ENCODE measurements around the gene CBFA2T3.

The CBFA2T3 gene

DNA sequence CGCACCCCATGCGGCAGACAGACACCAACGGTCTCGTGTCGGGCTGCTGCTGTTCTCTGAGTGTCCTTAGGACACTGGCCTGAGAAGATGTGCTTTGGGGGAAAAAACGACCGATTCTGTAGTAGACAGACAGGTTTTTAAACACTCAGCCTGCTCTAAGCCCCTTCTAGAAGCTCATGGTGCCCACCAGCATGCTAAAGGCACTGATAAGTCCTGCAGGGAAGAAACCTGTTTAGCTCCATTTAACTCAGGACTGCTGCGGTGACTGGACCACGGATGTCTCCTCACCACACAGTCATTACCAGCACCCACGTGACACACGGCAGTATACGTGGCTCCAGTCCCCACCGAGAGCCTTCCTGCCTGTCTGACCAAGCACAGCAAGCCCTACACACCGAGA lies 146.2 kb downstream of the CBFA2T3 start:
- DNase-seq: no peak

DNA sequence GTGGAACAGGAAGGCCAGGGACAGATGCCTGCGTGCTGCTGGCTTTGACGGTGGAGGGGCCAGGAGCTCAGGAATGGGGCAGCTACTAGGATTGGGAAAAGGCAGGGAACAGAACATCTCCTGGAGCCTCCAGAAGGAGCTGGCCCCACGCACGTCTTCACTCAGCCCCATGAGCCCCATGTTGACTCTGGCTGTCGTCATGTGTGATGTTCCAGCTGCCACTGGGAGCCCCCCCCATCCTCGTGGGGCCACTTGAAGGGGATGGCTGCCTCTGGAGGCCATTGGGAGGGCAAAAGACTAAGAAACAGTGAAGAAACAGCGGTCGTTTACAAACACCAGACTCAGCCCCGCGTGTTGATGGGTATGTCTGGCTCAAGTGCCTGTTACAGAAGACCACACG lies 146.7 kb downstream of the CBFA2T3 start:
- DNase-seq: no peak

DNA sequence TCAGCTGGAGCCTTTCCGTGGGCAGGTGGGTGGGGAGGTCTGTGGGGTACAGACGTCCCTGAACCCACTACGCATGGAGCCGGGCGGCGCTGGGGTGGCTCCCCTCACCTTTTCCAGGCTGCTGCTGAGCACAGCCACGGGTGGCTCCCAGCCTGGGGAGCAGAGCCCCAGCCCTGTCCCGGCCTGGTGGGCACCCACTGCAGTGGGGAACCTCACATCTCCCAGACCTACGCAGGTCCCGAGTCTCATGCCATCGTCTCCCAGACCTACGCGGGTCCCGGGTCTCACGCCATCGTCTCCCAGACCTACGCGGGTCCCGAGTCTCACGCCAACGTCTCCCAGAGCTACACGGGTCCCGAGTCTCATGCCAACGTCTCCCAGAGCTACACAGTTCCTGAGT lies 148.3 kb downstream of the CBFA2T3 start:
- DNase-seq: no peak

DNA sequence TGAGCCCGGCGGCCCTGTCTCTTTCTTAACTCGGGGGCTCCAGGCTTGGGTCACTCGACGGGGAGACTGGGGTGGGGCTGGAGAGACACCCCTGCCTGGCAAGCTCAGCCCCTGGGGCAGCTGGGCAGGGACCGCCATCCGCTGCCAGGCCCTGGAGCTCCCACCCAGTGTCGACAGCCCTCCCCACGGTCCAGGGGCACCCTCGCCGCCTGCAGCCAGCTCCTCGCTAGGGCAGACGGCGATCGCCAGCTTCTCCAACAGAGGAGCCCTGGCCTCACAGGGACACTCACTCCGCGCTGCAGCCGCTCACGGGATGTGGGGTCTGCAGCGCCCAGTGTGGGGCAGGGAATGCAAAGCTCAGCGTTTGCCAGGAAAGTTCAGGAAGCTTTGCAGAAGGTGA lies 149.3 kb downstream of the CBFA2T3 start:
- no peak for DNase-seq

DNA sequence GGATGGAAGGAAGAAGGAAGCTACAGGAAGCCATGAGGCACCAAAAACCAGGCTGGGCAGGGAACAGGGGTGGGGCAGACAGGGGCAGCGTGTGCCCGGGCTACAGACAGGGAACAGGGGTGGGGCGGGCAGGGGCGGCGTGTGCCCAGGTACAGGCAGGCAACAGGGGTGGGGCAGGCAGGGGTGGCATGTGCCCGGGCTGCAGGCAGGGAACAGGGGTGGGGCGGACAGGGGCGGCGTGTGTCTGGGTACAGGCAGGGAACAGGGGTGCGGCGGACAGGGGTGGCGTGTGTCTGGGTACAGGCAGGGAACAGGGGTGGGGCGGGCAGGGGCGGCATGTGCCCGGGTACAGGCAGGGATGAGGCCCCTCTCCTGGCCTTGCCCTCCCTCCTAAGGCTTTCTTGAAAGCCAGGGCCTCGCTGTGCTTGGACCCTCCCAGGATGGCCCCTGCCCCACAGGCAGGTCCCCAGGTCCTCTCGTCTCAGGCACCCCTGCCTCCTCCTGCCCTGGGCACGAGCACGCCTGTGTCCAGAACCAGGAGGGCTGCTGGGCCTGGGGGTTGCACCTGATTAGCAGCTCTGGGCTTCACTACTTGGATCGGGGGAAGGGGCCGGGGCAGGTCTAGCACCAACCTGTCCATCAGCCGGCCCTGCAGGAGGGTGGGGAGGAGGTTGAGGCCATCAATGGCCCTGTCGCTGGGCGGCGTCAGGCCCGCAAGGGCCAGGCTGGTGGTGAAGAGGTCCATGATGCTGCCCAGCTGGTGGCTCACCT lies 150.8 kb downstream of the CBFA2T3 start:
- DNase-seq: no peak

DNA sequence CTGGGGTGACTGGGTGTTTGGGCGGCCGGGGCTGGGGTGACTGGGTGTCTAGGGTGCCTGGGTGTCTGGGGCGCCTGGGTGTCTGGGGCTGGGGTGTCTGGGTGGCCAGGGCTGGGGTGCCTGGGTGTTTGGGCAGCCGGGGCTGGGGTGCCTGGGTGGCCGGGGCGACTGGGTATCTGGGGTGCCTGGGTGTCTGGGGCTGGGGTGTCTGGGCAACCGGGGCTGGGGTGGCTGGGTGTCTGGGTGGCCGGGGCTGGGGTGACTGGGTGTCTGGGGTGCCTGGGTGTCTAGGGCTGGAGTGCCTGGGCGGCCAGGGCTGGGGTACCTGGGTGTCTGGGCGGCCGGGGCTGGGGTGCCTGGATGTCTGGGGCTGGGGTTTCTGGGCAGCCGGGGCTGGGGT lies 151.9 kb downstream of the CBFA2T3 start:
- no peak for DNase-seq
